ENCODE results near the gene REXO4. TPM values are rescaled to one million over a fixed set of nuclear protein-coding genes. Genes with fewer than 3 reads are reported as not detected.
"Not testable (repeated sequence)": the region's sequence is repeated elsewhere in the genome, so short reads cannot be mapped to it uniquely, and the experiment has no call there.

REXO4 gene
- total RNA-seq, 1 donor from 2014 or later, result 13.7 TPM

GRCh38 chr9:133386338-133386737 lies 31.5 kb downstream of the REXO4 start:
- no peak for ATAC-seq

DNA sequence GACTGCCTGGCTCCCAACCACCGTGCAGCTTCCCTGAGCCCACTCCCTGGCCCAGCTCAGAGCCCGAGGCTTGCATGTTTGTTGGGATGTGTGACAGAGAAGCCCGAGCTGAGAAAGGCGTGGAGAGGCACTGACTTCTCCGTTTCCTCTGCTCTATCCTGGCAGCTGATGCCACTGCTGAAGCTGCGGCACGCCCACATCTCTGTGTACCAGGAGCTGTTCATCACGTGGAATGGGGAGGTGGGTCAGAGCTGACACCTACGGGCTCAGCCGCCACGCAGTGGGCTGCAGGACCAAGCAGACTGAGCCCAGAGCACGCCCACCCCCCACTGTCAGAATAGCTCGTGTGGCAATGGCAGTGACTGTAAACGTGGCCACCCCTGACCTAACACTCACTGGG lies 32.4 kb downstream of the REXO4 start:
- no peak for ATAC-seq

DNA sequence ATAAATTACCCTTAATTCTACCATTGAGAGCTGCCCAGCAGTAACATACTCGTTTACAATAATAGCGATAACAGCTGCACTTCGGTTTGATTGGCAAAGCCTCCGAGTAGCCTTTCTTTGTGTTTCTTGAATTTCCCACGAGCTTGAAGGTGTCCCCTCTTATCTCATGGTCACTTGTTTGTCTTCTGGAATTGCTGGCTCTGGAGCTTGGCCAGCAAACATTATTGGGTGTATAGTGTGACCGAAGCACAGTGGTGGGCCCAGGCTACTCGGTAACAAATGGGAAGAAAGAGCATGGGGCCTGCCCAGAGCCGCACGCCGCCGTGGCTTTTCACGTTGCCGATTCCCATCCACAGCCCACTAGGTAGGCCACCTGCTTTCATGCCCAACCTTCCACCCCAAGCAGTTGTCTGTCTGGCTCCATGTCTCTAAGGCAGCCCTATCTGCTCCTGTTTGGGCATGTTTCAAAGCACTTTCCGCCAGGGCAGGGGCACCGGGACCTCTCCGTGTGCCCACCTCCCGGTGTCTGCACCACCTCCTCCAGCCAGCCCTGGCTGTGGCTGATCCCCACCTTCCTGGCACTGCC lies 33.0 kb downstream of the REXO4 start:
- no peak for ATAC-seq

- ATAC-seq, result no peak
Measured at GRCh38 chr9:133383438-133383837, 34.4 kb downstream of the REXO4 start.

- no peak for ATAC-seq
Measured at GRCh38 chr9:133382507-133383141, 35.2 kb downstream of the REXO4 start.

GRCh38 chr9:133380734-133381133 lies 37.1 kb downstream of the REXO4 start:
- no peak for ATAC-seq

DNA sequence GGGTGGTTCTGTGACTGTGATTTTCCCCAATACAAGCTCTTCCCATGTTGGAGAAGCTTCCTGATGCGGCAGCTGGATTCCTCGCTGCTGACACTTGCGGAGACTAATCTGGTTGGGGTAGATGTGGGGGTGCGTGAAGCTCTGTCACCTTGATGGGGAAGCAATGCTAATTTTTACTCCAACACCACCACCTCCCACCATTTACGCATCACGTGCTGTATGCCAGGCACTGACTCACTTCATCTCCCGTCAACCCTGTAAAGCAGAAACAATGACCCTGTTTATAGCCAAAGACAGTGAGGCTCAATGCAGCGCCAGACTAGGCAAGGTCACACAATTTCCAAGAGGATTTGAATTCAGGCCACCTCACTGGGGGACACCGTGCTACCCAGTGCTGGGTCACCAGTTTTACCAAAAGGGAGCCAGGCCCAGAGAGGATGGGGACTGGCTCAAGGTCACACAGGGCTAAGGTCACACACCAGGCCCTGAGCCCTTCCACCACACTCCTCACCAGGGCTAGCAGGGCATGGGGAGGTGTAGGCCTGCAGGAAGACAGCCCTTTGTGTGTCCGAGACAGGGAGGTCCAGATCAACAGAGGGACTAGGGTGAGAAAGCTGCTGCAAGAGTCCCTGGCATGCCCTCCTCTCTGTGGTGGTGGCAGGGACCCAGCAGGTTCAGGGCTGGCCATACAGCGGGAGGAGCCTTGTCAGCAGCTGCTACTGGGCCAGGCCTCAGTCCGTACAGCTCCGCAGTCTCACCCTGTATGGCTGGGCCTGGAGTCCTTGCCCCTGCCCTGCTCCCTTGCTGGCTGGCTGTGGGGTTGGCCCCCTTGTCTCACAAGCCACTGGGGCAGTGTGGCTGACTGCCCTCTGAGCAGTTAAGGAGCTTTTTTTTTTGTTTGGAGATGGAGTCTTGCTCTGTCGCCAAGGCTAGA lies 38.4 kb downstream of the REXO4 start:
- ATAC-seq, result no peak

- no peak for ATAC-seq
Measured at GRCh38 chr9:133378408-133378962, 39.3 kb downstream of the REXO4 start.

DNA sequence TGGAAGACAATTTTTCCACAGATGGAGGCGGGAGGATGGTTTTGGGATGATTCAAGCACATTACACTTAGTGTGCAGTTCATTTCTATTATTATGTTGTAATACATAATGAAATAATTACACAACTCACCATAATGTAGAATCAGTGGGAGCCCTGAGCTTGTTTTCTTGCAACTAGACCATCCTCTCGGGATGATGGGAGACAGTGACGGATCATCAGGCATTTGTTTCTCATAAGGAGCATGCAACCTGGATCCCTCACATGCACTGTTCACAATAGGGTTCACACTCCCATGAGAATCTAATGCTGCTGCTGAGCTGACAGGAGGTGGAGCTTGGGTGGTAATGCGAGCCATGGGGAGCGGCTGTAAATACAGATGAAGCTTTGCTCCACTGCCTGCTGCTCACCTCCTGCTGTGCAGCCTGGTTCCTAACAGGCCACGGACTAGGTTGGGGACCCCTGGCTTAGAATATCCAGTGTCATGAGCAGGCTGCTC lies 40.0 kb downstream of the REXO4 start:
- no peak for ATAC-seq

DNA sequence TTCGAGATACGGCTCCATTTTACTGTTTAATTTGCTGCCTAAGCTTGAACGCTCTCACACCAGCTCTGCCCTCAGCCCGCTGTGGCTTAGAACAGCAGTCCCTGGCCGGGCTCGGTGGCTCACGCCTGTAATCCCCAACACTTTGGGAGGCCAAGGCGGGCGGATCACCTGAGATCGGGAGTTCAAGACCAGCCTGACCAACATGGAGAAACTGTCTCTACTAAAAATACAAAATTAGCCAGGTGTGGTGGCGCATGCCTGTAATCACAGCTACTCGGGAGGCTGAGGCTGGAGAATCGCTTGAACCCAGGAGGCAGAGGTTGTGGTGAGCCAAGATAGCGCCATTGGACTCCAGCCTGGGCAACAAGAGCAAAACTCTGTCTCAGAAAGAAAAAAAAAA lies 40.5 kb downstream of the REXO4 start:
- ATAC-seq, result not testable (repeated sequence)

DNA sequence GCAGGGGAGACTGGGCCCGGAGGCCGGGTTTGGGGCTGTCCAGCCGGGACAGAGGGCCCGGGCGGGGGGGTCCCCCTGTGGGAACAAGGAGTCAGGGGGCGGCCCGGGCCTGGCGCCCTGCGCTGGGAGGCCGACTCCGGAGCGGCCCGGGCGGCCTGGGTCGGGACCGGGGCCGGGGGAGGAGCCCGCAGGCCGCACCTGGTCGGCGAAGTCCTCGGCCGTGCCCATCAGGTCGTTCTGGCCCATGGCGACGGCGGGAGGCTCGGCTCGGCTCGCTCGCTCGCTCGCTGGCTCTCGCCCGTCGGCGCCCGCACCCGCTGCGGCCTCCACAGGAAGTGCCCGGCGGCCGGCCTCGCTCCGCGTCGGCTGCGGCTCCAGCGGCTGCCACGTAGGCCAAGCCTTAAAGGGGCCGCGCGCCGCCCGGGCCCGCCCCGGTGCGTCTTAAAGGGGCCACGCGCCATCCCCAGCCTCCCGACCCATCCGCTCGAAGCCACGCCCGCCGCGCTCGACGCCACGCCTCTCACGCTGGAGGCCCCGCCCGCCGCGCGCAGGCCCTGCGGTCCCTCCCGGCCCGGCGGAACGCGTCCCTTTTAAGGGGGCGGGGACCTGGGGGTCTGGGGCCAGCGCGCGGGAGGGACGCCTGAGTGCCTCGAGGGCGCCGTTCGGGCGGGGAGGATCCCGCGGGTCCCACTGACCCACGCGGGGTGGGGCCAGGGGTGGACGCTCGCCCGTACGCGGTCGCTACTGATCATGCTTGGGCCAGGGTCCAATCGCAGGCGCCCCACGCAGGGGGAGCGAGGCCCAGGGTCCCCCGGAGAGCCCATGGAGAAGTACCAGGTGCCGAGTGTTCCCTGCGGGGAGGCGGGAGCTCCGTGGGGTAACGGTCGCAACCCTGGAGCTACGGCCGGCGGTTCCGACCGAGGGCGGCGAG lies 41.8 kb downstream of the REXO4 start, which contains the start of the genes STKLD1 and SURF4:
Gene STKLD1 (plus strand): TSS at position 643 of the 931 bp plus-strand sequence. CDS start 108 bp downstream, at position 751.
Gene SURF4 (minus strand): TSS at position 337 of the 931 bp plus-strand sequence. CDS start 91 bp downstream, at position 246.
- peak; percentile 95 for ATAC-seq

GRCh38 chr9:133375116-133375723 lies 42.6 kb downstream of the REXO4 start:
- ATAC-seq, result peak; percentile 8

DNA sequence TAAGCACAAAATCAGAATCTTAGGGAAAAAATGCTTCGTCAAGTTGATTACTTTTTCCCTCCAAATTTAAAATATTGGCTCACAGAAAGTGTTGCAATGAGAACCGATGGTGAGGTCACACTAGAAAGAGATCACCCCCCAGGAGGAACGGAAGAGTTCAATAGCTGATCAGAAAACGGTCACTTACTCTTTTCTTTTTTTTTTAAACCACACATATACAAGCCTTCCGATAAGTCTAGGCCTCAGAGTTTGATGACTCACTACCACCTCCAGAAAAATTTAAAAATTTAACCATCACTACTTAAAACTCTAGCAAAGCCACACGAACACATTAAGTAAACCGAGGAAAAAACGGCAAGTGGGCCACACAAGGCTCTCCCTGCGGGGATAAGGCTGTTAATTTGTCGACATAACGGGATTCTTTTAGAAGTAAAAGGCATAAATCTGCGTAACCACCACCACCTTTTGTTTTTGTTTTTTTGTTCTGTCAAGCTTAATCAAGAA lies 43.1 kb downstream of the REXO4 start:
- no peak for ATAC-seq

GRCh38 chr9:133372144-133372543 lies 45.7 kb downstream of the REXO4 start:
- no peak for ATAC-seq

DNA sequence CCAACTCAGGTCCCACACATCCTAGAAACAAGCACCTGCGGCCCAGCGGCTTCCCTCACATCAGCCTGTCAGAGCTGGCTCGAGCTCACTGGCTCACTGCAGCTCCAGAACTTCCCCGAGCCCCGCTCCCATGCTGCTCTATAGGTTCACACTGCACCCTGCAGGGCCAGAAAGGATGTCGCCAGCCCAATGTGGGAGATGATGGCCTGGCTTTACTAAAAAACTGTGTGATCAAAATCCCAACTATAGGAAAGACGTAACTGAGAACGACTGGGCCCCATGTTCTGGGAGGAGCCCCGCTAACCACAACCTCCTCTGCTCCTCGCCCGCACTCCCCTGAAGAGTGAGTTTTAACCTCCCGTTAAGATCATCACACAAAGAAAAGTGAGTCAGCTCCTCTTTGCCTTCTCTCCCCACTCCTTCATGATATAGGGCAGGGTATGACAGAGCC lies 46.5 kb downstream of the REXO4 start:
- ATAC-seq, result no peak

- ATAC-seq, result no peak
Measured at GRCh38 chr9:133370685-133371084, 47.1 kb downstream of the REXO4 start.

DNA sequence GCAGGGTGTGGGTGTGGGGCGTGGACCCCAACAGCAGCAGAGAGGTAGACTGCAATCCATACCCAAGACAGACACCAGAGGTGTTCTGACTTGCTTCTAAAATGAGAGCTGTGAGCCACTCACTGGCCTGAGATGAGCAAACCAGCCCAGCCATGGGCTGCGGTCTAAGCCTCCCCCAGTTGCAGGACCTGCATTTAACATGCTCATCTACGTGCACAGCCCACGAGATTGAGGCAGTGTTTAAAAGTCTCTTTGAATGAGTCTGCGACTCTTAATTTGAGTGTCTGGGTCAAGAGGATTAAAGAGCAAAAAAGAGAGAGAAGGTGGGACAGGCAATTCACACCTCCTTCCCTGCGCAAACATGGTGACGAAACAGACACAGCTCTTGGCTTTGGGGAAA lies 47.9 kb downstream of the REXO4 start:
- no peak for ATAC-seq

- no peak for ATAC-seq
Measured at GRCh38 chr9:133369422-133369821, 48.4 kb downstream of the REXO4 start.

DNA sequence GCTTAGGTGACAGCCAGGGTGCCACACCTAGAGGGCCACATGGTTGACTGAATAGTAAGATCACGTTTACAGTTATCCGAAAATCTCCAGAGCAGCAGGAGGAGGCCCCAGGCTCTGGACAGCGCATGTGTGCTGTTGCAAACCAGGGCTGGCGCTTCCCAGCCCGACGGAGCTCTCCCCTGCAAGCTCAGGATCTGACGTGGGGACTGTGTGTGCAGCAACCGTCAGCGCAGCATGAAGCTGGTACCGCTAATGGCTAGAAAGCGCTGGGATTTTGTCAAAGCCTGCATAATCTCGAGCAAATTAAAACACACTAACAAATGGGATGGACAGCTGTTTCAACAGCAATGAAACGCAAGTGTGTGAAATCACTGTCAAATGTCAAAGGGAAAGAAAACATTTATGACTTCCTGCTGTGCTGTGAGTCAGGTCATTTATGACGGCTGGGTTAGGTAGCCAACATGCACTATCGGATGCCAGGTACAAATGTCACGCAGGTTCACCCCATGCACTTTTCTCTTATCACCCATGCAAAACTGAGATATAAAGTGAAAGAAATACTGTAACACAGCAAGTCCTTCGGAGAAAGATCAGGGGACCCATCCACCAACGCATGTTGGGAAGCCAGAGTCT lies 49.4 kb downstream of the REXO4 start:
- ATAC-seq, result peak; percentile 7

GRCh38 chr9:133367778-133368177 lies 50.0 kb downstream of the REXO4 start:
- no peak for ATAC-seq

Measured in esophagus mucosa (tissue), 1 donor.